HCT116 (cell line): ENCODE results near the gene TRMT13.

Experiments used
- CEBPB ChIP-seq: IDR thresholded peaks from 2 replicates; pipeline ENCODE4 v1.6.1; 2012; ENCODE audit warnings: low read depth
- EZH2 ChIP-seq: fragments of 200-600 bp; sonication (generic); IDR thresholded peaks from 2 replicates; pipeline ENCODE4 v1.6.1; 2017; ENCODE audit warnings: antibody characterized with exemption, mixed run types
- EZH2phosphoT487 ChIP-seq: fragments of 200-600 bp; IDR thresholded peaks from 2 replicates; pipeline ENCODE4 v1.6.1; 2018; ENCODE audit warnings: antibody characterized with exemption, borderline replicate concordance
- JUND ChIP-seq: IDR thresholded peaks from 2 replicates; pipeline ENCODE4 v1.6.1; 2012
- POLR2AphosphoS5 ChIP-seq: IDR thresholded peaks from 2 replicates; pipeline ENCODE4 v1.6.1; 2011; ENCODE audit warnings: mild to moderate bottlenecking, low read depth, low read length, moderate library complexity
- RAD21 ChIP-seq: IDR thresholded peaks from 2 replicates; pipeline ENCODE4 v1.6.1; 2012; ENCODE audit warnings: low read depth, mild to moderate bottlenecking
- SIN3A ChIP-seq: IDR thresholded peaks from 2 replicates; pipeline ENCODE4 v1.6.1; 2012; ENCODE audit warnings: low read depth
- SRF ChIP-seq: IDR thresholded peaks from 2 replicates; pipeline ENCODE4 v1.6.1; 2012; ENCODE audit warnings: low read depth
- YY1 ChIP-seq: IDR thresholded peaks from 2 replicates; pipeline ENCODE4 v1.6.1; 2011; ENCODE audit warnings: low read length, low read depth, moderate library complexity, mild to moderate bottlenecking; ENCODE audit not compliant: insufficient replicate concordance; ENCODE audit errors: extremely low read depth
- TF ChIP-seq, protein P1 (sequence below), 3 experiments: fragments of 200-600 bp in 1 of 3; sonication (generic) in 1 of 3; IDR thresholded peaks in 2 of 3; conservative IDR thresholded peaks in 1 of 3; 2 replicates each; pipeline ENCODE4 v1.5.1; 2012 to 2017; ENCODE audit warnings: low read depth in 2 of 3, low read length in 2 of 3, antibody characterized with exemption in 1 of 3, borderline replicate concordance in 1 of 3, control low read depth in 1 of 3, mild to moderate bottlenecking in 1 of 3, mixed read lengths in 1 of 3, mixed run types in 1 of 3, moderate library complexity in 1 of 3; ENCODE audit not compliant: insufficient read depth in 1 of 3
- TF ChIP-seq, protein P2 (sequence below): IDR thresholded peaks from 2 replicates; pipeline ENCODE4 v1.6.1; 2012

GRCh38 chr1:100146958-100147357 is 14.0 kb downstream of the TRMT13 start:
- TF ChIP-seq, protein P1, sequence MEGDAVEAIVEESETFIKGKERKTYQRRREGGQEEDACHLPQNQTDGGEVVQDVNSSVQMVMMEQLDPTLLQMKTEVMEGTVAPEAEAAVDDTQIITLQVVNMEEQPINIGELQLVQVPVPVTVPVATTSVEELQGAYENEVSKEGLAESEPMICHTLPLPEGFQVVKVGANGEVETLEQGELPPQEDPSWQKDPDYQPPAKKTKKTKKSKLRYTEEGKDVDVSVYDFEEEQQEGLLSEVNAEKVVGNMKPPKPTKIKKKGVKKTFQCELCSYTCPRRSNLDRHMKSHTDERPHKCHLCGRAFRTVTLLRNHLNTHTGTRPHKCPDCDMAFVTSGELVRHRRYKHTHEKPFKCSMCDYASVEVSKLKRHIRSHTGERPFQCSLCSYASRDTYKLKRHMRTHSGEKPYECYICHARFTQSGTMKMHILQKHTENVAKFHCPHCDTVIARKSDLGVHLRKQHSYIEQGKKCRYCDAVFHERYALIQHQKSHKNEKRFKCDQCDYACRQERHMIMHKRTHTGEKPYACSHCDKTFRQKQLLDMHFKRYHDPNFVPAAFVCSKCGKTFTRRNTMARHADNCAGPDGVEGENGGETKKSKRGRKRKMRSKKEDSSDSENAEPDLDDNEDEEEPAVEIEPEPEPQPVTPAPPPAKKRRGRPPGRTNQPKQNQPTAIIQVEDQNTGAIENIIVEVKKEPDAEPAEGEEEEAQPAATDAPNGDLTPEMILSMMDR (IDR thresholded peaks at IDR 0.05 in 2 of 3, conservative IDR thresholded peaks at IDR 0.05 in 1 of 3; ENCODE audit: borderline replicate concordance in 1 of 3, insufficient read depth in 1 of 3, low read depth in 2 of 3, low read length in 2 of 3) = no peak
- no peak for TF ChIP-seq SRF
- TF ChIP-seq, protein P2, sequence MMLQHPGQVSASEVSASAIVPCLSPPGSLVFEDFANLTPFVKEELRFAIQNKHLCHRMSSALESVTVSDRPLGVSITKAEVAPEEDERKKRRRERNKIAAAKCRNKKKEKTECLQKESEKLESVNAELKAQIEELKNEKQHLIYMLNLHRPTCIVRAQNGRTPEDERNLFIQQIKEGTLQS = no peak
- no peak for TF ChIP-seq CEBPB
- TF ChIP-seq EZH2phosphoT487 = no peak
- TF ChIP-seq YY1 = no peak
- TF ChIP-seq POLR2AphosphoS5 = no peak
- TF ChIP-seq JUND = no peak
- no peak for TF ChIP-seq RAD21
- no peak for TF ChIP-seq SIN3A
- no peak for TF ChIP-seq EZH2
